GM18858 (cell line): ENCODE data around the gene RIC3.
A peak's percentile ranks its signal among the peaks of the same experiment; 100 is the strongest.

Experiments
- ATAC-seq: cut with Tn5 transposase; IDR thresholded peaks from one replicate; pipeline ENCODE4 v1.9.1; 2021; ENCODE audit not compliant: unreplicated experiment

Gene RIC3

DNA sequence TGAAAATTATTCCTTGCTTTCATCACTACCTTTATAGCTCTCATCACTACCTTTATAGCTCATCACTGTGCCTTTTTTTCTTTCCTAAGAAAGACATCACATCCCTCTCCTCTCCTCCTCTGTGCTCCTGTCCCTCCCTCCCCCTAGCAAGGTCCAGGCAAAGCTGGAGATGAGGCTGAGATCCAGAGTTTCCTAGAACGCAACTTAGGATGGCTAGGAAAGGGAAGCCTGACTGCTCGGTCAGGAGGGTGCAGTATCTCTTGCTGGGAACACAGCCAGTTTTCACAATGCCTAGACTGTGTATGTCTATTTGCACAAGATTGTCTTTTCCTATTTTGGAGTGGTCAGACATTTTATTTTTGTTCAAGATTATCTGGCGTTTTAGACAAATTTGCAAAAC is 63.2 kb downstream of the RIC3 start:
- ATAC-seq: no peak

DNA sequence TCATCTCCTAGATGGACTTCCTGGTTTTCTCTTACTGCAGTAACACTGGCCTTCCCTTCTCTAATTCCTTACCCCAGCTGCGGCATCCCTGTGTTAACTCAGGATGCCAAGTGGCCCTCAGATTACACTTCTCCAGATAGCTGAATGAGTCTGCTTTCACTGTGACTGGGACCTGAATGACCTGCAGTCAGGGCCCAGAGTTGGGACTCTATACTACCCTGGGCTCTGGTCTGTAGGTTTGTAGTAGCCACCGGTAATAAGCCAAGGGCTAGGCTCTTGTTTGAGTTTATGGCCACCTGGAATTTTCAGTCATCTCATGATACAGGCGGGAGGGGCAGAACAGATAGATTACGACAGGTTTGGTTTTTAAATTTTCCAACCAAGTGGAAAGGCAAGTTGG is 63.7 kb downstream of the RIC3 start:
- ATAC-seq: no peak

DNA sequence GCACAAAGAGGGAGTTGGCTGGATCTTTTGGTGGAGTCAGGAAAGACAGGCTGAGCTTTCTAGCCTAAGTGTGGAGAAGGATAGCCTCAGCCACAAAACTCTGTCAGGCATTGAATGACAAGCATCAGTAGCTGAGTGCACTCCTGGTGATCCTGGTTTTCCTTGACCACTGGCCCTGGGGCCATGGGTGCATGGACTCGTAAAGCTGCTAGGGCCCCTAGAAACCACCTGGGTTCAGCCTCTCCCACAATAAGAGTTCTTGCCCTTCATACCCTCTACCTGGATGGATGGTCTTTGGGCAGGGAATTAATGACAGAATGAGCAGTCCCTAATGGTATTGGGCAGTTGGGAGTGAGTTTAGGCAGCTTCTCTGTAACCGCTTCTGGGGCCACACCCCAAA is 64.9 kb downstream of the RIC3 start:
- no peak for ATAC-seq

DNA sequence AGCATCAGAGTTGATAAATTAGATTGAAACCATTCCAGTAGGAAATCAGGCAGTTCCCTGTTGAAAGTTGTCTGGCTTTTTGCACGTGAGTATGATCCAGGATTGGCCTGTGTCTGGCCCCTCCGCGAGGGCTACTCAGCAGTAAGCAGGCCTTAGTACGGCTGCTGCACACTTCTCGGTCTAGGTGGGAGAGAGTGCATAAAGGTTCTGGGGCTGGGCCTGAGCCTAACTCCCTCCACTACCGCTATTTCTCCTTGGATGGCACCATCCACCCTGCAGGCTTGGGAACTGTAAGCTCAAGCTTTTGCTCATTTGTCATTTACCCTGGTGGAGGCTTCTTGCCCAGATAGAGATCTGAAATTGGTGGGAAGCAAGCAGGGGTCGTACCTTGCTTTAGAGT is 65.9 kb downstream of the RIC3 start:
- no peak for ATAC-seq

DNA sequence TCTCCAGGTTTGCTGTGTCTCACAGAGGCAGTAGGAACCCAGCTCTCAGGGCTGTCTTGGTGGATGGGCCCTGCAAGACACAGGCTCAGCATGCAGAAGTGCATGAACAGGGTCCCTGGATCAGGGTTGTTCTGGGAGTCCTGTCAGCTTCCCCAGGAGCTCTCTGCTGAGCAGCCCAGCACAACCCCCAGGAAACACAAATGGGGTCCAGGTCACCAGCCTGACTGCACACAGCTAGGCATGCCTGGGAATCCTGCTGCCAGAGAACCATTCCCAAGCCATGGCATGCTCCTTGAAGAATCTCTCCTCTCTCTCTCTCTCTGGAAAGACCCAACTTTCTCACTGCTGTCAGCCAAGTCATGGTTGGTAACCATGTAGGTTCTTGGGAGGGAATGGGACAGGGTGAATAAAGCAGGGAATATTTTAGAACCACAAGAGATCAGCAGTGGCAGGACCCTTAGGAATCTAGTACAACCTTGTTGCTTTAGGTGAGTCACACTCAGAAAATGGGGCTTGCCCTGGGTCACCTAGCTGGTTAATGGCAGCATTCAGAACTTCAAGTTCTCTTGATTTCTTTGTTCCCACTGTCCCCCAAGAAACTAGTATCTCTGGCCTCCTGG is 66.4 kb downstream of the RIC3 start:
- ATAC-seq: no peak

DNA sequence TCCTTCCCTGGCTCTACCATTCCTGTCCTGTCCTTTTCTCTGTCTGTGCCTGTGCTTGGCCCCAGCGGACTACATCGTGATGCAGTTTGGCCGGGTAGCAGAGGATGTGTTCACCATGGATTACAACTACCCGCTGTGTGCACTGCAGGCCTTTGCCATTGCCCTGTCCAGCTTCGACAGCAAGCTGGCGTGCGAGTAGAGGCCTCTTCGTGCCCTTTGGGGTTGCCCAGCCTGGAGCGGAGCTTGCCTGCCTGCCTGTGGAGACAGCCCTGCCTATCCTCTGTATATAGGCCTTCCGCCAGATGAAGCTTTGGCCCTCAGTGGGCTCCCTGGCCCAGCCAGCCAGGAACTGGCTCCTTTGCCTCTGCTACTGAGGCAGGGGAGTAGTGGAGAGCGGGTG is 67.4 kb downstream of the RIC3 start:
- ATAC-seq: no peak

DNA sequence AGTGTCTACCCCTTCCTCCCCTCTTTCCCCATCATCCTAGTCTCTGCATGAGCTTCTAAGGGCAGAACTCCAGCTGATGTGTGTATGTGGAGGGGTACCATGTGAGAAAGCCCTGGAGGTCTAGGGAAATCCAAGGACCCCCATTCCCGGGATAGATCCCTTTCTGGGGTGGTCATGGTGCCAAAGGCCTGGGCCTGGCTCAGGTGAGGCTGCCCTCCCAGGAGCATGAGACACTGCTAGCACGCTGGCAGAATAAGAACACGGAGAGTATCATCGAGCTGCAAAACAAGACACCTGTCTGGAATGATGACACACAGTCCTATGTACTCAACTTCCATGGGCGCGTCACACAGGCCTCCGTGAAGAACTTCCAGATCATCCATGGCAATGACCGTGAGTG is 68.2 kb downstream of the RIC3 start:
- ATAC-seq: no peak

DNA sequence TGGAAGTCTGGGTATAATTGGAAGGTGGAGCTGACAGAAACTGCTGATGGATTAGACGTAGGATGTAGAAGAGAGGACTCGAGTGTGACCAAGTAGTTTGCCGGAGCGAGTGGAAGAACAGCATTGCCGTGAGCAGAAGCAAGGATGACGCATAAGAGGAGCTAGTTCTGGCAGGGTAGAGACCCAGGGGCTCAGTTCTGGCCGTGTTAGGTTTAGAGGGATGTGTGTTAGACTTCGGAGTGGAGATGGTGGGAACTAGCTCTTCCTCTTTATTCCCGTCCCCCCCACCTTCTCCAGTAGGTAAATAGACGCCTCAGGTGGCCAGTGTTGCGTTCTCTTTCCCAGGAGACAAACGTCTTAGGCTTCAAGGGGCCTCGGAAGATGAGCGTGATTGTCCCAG is 68.7 kb downstream of the RIC3 start:
- ATAC-seq: no peak

DNA sequence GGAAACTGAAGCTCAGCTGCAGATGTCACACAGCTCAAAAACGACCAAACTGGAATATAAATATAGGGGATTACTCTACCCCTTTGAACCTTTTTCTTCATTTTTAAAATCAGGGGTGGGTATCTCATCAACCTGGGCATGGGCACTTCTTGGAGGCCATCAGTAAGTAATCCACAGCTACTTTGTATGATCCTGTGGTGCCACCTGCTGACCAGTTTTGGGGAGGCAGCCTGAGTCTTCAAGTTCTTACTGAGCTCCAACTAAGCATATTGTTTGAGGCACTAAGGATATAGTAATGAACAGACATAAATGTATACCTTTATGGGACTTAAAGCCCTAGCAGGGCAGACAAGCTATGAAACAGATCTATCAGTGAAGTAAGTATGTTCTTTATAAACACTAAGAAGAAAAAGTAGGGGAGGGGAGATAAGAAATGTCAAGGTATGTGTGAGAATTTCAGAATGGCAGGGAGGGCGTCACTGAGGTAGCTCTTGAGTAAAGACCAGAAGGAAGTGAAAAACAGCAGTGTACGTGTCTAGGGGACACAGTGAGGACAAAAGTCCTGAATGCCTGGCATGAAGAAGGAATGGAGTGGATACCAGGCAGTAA is 69.4 kb downstream of the RIC3 start:
- ATAC-seq: no peak

DNA sequence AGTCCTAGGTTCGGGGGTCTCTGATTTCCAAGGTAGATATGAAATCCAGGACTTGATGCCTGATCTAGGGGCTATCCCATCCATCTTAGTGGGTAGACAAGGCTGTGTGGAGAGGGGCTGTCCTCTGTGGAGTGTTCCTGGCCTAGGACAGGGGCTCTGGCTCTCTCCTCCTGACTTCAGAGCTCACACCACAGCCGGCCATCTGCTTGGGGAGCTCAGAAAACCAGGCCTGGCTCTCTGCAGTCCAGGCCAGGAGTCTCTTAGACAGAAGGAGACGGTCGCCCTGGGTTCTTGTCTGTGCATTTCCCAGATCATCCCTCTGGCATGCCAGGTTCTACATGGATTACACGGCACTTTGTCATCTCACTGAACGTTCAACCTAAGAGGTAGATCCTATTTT is 69.9 kb downstream of the RIC3 start:
- no peak for ATAC-seq

DNA sequence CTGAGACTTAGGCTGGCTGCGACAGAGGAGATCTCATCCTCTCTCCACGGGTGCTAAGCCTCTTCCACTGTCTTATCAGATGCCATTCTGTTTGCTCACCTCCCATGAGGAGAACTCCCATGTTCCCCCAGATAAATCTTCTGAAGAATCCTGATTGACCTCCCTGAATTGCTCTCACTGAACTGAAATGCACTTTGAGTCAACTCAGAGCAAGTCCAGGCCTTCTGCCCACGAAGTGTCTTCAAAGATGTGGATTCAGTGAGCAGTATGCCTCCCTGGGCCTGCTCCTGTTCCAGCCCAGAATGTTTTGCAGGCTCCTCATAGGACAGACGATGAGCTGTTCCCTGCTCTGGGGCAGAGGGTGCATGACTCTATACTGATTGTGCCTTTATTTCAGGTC is 70.5 kb downstream of the RIC3 start:
- no peak for ATAC-seq

DNA sequence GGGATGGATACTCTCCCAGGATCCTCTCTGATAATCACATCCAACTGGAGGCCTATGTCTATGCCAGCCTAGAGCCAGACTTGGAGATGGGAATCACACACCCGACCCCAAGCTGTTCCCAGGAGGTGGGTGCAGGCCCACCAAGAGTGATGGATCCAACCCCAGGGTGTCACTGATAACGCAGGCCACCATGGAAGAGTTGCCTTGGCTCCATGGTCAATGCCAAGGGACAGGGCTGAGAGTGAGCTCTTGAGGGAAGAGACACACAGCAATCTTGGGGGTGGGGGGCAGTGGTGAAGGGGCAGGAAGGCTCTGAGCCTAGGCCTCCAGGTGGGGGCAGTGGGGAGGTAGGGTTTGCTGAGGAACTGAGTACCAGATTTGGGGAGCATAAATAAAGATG is 70.9 kb downstream of the RIC3 start:
- no peak for ATAC-seq

DNA sequence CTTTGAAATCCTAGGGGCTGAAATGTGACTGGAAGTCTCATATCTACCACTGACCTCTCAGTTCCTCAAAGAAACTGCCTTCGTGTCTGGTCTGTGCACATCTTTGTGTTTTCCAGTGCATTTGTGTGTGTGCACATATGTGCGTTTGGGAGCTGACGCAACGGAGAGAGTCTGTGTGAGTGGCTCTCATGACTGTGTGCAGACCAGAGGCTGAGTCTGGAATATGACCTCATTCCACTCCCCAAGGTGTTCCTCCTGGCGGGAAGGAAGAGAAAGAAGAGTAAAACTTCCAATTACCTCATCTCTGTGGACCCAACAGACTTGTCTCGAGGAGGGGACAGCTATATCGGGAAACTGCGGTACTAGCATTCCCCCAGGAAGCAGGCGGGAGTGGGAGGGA is 71.4 kb downstream of the RIC3 start:
- ATAC-seq: no peak

DNA sequence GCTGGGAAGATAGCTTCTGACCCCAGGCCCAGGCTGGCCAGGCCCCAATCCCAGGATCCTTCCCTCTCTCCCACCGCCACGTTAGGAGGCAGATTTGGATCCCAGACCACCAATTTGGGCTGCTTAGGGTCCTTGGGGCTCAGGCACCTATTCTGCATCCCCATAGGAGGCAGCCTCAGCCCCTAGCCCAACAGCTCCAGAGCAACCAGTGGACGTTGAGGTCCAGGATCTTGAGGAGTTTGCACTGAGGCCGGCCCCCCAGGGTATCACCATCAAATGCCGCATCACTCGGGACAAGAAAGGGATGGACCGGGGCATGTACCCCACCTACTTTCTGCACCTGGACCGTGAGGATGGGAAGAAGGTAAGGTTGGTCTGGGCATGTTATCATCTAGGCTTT is 71.8 kb downstream of the RIC3 start:
- ATAC-seq: no peak

DNA sequence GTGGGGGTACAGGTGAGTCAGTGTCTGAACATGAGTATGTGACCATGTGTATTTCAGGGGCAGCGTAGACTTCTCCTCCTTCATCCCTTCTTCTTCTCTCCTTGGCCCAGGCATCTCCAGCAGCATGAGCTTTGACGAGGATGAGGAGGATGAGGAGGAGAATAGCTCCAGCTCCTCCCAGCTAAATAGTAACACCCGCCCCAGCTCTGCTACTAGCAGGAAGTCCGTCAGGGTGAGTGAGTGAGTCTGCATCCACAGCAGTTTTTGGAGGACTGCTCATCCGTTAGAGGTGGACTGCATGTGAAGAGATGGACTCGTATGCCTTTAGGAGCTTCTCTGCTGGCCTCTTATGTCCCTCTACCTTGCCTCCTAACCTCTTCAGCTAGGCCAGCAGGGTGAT is 72.2 kb downstream of the RIC3 start:
- no peak for ATAC-seq

DNA sequence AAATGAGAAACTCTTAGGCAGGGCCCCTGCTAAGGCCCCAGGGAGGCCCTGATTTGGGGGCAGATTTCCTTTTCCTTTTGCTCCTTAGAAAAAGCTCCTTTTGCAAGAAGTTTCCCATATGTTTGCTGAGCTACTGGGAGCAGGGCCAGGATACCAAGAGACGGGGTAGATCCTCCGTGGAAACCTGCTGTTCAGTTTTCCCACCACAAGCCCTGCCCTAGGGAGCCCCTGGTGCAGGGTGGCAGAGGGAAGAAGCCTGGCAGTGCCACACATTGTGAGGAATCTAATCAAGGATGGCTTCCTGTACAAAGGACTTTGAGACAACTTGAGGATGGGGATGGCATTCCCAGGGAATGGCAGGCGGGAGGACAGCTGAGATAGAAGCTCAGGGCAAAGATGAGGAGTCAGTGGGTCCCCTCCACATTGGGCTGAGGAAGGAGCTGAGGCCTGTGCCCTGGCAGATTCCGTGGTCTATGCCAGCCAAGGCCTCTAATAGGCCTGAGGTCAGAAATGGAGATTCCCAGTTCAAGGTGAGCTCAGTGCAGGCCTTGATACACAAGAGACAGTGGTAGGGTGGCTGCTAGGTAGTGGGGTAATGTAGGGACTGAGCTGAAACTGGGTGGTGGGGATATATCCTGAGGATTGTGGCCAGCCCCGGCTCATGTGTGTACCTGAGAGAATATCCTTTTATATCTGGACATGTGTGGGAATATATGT is 72.9 kb downstream of the RIC3 start:
- no peak for ATAC-seq

DNA sequence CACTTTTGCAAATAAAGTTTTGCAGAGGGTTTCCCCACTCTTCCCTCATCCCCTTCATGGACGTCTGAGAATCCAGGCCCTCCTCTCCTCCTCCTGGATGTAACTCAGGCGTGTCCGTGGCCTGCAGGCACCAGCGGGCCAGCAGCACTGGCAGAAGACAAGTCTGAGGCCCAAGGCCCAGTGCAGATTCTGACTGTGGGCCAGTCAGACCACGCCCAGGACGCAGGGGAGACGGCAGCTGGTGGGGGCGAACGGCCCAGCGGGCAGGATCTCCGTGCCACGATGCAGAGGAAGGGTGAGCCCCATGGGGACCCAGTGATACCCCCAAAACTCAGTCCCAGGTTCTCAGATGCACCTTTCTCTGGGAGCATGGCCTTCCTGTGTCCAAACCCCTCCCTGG is 73.5 kb downstream of the RIC3 start:
- no peak for ATAC-seq

DNA sequence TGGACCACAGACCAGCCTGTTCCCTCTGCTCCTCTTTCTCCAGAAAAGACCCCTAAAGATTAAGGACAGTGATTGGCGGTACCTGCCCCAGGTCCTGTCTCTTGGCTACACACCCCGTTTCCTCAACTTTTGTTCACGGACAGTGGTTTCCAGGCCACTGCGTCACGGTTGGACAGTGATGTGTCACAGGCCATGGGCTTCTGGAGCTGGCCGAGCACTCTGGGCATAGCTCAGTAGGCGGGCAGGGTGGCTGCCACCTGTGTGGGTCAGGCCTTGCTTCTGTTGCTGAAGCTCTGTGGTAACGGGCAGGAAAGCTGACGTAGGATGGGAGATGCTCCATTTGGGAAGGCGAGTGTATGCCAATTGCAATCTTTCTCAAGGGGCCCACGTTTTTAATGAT is 74.2 kb downstream of the RIC3 start:
- ATAC-seq: no peak

DNA sequence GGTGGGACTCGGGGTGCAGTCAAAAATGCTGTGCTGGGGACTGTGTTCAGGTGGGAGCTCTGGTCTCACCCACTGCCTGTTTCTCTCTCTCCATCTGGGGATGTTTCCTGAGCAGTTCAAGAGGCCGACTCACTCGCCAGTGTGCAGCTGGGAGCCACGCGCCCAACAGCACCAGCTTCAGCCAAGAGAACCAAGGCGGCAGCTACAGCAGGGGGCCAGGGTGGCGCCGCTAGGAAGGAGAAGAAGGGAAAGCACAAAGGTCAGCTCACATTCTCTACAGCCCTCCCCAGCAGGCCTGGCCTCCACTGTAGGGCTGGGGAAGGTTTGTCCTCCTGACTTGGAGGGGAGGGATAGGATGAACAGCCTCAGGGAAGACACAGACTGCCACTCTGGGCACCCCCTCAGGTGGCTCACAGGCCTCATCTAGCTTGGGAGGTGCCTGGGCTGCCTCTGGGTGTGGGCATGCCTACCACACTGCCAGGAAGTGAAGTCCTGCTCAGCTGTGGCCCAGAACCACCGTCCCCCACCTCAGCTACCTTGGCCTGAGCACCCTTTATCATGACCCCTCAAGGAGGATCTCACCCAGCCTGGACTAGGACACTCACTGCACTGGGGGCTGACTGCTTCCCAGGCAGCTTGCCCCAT is 74.8 kb downstream of the RIC3 start:
- ATAC-seq: no peak

DNA sequence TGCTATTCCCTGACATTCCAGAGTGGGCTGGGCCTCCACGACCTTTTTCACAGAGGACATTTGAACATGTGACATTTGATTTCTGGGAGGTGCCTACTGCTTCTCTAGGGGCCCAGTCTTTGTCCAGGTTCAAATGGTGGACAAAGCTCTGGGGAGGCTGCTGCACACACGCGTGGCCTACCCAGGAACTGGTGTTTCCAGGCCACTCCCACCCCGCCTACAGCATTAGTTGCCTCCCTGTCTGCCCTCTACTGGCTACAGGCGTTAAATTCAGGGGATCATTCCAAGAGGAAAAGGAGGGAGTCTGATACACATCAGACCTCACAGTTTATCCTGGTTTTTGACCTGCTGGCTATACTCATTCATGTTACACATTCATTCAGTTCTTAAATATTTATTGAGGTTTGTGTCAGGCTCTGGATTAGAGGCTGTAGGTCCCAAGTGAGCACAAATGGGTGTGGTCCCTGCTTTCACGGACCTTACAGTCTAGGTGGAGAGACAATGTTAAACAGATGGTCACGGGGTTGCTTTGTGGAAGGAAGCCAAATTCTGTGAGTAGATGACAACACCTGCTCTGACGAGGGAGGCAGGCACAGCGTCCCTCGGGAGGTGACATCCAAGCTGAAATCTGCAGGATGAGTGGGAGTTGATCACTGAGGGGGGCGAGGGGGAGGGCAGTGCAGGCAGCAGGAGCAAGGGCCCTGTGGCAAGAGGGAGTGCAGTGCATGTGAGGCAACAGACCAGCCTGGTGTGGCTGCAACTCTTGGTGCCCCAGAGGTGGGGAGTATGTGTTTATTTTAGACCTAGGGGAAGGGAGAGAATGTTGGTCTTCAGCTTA is 76.0 kb downstream of the RIC3 start:
- peak; percentile 52 for ATAC-seq

DNA sequence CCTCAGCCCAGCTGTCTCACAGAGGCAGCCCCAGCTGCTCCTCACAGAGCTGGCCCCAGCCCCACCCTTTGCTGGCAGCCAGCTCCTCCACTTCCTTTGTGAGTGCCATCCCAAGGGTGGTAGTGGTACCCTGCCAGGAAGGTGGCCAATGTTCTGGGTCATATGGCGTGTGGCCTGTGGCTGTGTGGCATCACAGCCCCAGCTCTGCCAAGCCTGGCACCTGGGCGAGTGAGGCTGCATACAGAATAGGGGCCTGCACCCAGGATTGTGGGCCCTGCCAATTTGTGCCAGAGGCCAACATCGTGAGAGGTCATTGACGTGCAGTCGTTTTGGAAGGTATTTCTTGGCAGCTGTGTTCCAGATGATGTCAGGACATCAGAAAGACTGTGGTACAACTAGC is 77.1 kb downstream of the RIC3 start:
- ATAC-seq: no peak
